Prostate gland (tissue), 2 donors: Measurements from ENCODE around the gene FBXL4. TPM values are rescaled to one million over a fixed set of nuclear protein-coding genes. Genes with fewer than 3 reads are reported as not detected.
A peak's percentile ranks its signal among the peaks of the same experiment; 100 is the strongest.

Source experiments
- DNase-seq: peaks from one replicate; pipeline ENCODE4 v3.0.0-alpha.2; 2019; ENCODE audit warnings: low spot score
- H3K27ac ChIP-seq, 2 donors: fragments of 200-600 bp; sonication (generic); 2 replicates each; pipeline ENCODE4 v1.5.1; 2017 to 2019
- H3K27me3 ChIP-seq: fragments of 200-600 bp; sonication (generic); replicated peaks from 2 replicates; pipeline ENCODE4 v1.5.1; 2019; ENCODE audit not compliant: insufficient read depth
- H3K36me3 ChIP-seq, 2 donors: fragments of 200-600 bp; sonication (generic); 1 replicate in 1 of 2; 2 replicates in 1 of 2; pipeline versions ENCODE4 v1.5.1 to v1.8.1; 2017 to 2019
- H3K4me1 ChIP-seq: fragments of 200-600 bp; sonication (generic); replicated peaks from 2 replicates; pipeline ENCODE4 v1.5.1; 2019
- H3K4me3 ChIP-seq, 2 donors: fragments of 200-600 bp; sonication (generic); 2 replicates each; pipeline ENCODE4 v1.5.1; 2017 to 2019
- H3K9me3 ChIP-seq: fragments of 200-600 bp; sonication (generic); 2 replicates; pipeline ENCODE4 v1.5.1; 2017
- CTCF ChIP-seq, 4 experiments: fragments of 200-600 bp in 2 of 4; fragments of 450-650 bp in 2 of 4; sonication (generic) in 2 of 4; IDR thresholded peaks; 1 replicate in 3 of 4; 2 replicates in 1 of 4; pipeline ENCODE4 v1.5.1; 2016 to 2019; ENCODE audit warnings: antibody characterized with exemption in 4 of 4, mild to moderate bottlenecking in 2 of 4, moderate library complexity in 2 of 4
- POLR2A ChIP-seq: fragments of 450-650 bp; IDR thresholded peaks from one replicate; pipeline ENCODE4 v1.6.1; 2016; ENCODE audit warnings: antibody characterized with exemption, mild to moderate bottlenecking
- POLR2AphosphoS5 ChIP-seq: sonication (generic); formaldehyde crosslinking; IDR thresholded peaks from one replicate; pipeline ENCODE4 v1.6.1; 2017; ENCODE audit warnings: antibody characterized with exemption
- WGBS: methylation state at CpG from one replicate; pipeline ENCODE4 v1.1.5; 2018; 5-methylcytosine and 5-hydroxymethylcytosine counted together
- intact Hi-C: fragments of 100-400 bp; cut with DNase I; formaldehyde crosslinking; loops from one replicate; pipeline ENCODE4 v1.14.2; 2022
- total RNA-seq, 2 donors: library from RNA; depleted of rRNA; stranded (reverse); fragments of >200 nt; gene quantifications; one replicate each; pipeline ENCODE4 v1.1.0, GENCODE V29; 2016

Gene FBXL4
- total RNA-seq, 2 donors from 2014 or later = 21.6 to 27.1 TPM

- Histone ChIP-seq H3K4me3 (no peak overlapping the region), H3K36me3 (no peaks in the 10 kb centered on the region), H3K4me1 (no peaks in the 10 kb centered on the region), H3K27me3 (no peaks in the 10 kb centered on the region), H3K9me3 (no peaks in the 10 kb centered on the region), H3K27ac (no peak overlapping the region)
- DNase-seq = no peak
- TF ChIP-seq POLR2A (no peak), CTCF (IDR thresholded peaks at IDR 0.05) (no peak), POLR2AphosphoS5 (no peak)
- WGBS = 0% methylated on average over 1 of the region's 1 CpG
- intact Hi-C loops = no loop called here
Observed at GRCh38 chr6:98877250-98877649, 70.5 kb downstream of the FBXL4 start.

GRCh38 chr6:98875375-98875774 lies 72.4 kb downstream of the FBXL4 start:
- H3K4me3 ChIP-seq = no peak overlapping the region
- H3K27ac ChIP-seq = no peak overlapping the region
- no peaks in the 10 kb centered on the region for H3K27me3 ChIP-seq
- no peaks in the 10 kb centered on the region for H3K4me1 ChIP-seq
- WGBS = 53% methylated on average over 2 of the region's 2 CpGs
- intact Hi-C loops = no loop called here
- TF ChIP-seq POLR2AphosphoS5 = no peak
- no peak for TF ChIP-seq POLR2A
- no peaks in the 10 kb centered on the region for H3K36me3 ChIP-seq
- H3K9me3 ChIP-seq = no peaks in the 10 kb centered on the region
- no peak for DNase-seq

DNA sequence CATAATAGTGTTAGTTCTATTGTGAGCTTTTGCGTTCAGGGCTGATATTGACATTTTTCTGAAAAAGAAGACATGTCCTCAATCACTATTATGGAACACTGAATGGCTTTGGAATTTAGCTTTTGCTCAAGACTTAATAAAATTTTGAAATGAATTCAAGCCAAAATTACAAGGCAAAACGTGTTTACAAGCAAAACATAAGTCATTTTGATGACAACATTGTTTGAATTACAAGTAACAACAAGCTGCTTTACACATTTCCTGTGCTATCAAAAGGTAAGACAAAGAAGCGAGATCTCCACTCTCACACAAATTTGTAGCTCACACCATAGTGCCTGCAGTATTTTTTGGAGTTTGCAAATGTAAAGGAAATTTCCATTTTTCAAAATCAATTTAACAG lies 75.9 kb downstream of the FBXL4 start:
- H3K27ac ChIP-seq = no peak overlapping the region
- no peak for DNase-seq
- no peaks in the 10 kb centered on the region for H3K36me3 ChIP-seq
- H3K4me1 ChIP-seq = no peaks in the 10 kb centered on the region
- no peaks in the 10 kb centered on the region for H3K9me3 ChIP-seq
- no peaks in the 10 kb centered on the region for H3K27me3 ChIP-seq
- no peak for TF ChIP-seq POLR2A
- TF ChIP-seq CTCF (IDR thresholded peaks at IDR 0.05) = no peak
- TF ChIP-seq POLR2AphosphoS5 = no peak
- 67% methylated on average over 3 of the region's 3 CpGs for WGBS
- intact Hi-C loops = no loop called here
- H3K4me3 ChIP-seq = no peak overlapping the region

GRCh38 chr6:98871057-98871456 lies 76.7 kb downstream of the FBXL4 start:
- 10% methylated on average over 3 of the region's 3 CpGs for WGBS
- no peak for TF ChIP-seq POLR2A
- TF ChIP-seq POLR2AphosphoS5 = peak; percentile 74
- peak; percentile 5 for DNase-seq
- Histone ChIP-seq H3K27me3 (no peaks in the 10 kb centered on the region), H3K4me3 (no peak overlapping the region), H3K9me3 (no peaks in the 10 kb centered on the region), H3K27ac (no peak overlapping the region), H3K4me1 (no peaks in the 10 kb centered on the region), H3K36me3 (no peaks in the 10 kb centered on the region)
- intact Hi-C loops = no loop called here

DNA sequence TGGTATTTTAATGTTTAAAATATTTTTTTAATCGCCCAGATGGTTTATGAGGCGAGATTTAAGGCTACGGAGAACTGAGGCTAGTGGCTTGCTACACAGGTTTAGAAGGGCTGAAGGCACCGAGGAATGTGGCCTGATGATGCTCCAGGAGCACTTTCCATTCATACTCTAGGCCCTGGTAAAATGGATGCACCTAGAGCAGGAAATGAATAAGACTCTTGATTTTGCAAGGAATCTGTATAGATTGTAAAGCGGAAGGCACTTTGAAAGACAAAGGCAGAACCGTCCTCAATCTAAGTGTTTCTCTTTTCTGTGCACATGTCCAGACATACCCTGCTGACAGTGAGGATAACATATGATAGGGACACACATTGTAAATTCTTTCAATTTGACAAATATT lies 83.2 kb downstream of the FBXL4 start:
- Histone ChIP-seq H3K36me3 (no peaks in the 10 kb centered on the region), H3K9me3 (no peaks in the 10 kb centered on the region), H3K27ac (no peak overlapping the region), H3K4me3 (no peak overlapping the region), H3K27me3 (no peaks in the 10 kb centered on the region), H3K4me1 (no peaks in the 10 kb centered on the region)
- TF ChIP-seq POLR2A = no peak
- TF ChIP-seq POLR2AphosphoS5 = no peak
- TF ChIP-seq CTCF (IDR thresholded peaks at IDR 0.05) = no peak
- 87% methylated on average over 6 of the region's 6 CpGs for WGBS
- intact Hi-C loops = no loop called here
- DNase-seq = no peak

DNA sequence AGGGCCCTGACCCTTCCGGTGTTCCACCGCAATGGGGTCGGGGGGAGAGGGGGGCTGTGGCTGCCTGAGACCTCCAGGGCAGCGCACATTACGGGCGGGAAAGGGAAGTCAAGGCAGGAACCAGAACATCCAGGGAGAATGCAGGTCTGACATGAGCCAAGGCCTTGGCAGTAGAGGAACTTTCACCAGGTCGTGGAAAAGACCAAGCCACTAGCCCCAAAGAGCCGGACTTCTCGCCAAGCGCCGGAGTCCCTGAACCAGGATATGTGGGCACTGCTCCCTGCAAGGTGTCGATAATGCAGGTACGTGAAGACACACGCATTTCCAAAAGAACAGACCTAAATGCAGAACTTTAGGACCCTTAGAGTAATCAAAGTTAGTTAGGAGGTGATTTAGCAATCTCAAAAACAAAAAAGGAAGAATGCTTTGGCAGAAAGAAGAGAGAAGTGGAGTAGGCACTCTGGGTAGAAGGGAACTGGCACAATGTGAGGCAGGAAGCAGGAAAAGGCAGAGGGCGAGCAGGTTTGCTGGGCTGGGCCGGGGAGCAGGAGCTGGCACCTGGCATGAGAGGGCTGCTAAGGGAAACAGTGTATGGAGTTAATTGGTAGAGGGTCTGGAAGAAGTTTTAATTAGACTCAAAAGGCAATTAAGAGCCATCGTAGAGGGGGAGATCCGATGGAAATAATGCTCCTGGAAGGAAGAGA lies 99.1 kb downstream of the FBXL4 start:
- H3K27me3 ChIP-seq = peaks cover 24% of the 10 kb centered on the region
- no peak overlapping the region for H3K27ac ChIP-seq
- intact Hi-C loops = no loop called here
- no peak overlapping the region for H3K4me3 ChIP-seq
- WGBS = 60% methylated on average over 18 of the region's 18 CpGs
- DNase-seq = no peak
- H3K36me3 ChIP-seq = no peaks in the 10 kb centered on the region
- no peaks in the 10 kb centered on the region for H3K4me1 ChIP-seq
- TF ChIP-seq POLR2A (no peak), CTCF (IDR thresholded peaks at IDR 0.05) (no peak), POLR2AphosphoS5 (no peak)
- no peaks in the 10 kb centered on the region for H3K9me3 ChIP-seq
